Prostate gland (tissue), 2 donors: ENCODE data around the gene SPEM3. TPM values are rescaled to one million over a fixed set of nuclear protein-coding genes. Genes with fewer than 3 reads are reported as not detected.

Experiments
- DNase-seq: peaks from one replicate; pipeline ENCODE4 v3.0.0-alpha.2; 2019; ENCODE audit warnings: low spot score
- H3K27ac ChIP-seq, 2 donors: fragments of 200-600 bp; sonication (generic); 2 replicates each; pipeline ENCODE4 v1.5.1; 2017 to 2019
- H3K27me3 ChIP-seq: fragments of 200-600 bp; sonication (generic); replicated peaks from 2 replicates; pipeline ENCODE4 v1.5.1; 2019; ENCODE audit not compliant: insufficient read depth
- H3K36me3 ChIP-seq, 2 donors: fragments of 200-600 bp; sonication (generic); 1 replicate in 1 of 2; 2 replicates in 1 of 2; pipeline versions ENCODE4 v1.5.1 to v1.8.1; 2017 to 2019
- H3K4me1 ChIP-seq: fragments of 200-600 bp; sonication (generic); replicated peaks from 2 replicates; pipeline ENCODE4 v1.5.1; 2019
- H3K4me3 ChIP-seq, 2 donors: fragments of 200-600 bp; sonication (generic); 2 replicates each; pipeline ENCODE4 v1.5.1; 2017 to 2019
- H3K9me3 ChIP-seq: fragments of 200-600 bp; sonication (generic); 2 replicates; pipeline ENCODE4 v1.5.1; 2017
- CTCF ChIP-seq, 4 experiments: fragments of 200-600 bp in 2 of 4; fragments of 450-650 bp in 2 of 4; sonication (generic) in 2 of 4; IDR thresholded peaks; 1 replicate in 3 of 4; 2 replicates in 1 of 4; pipeline ENCODE4 v1.5.1; 2016 to 2019; ENCODE audit warnings: antibody characterized with exemption in 4 of 4, mild to moderate bottlenecking in 2 of 4, moderate library complexity in 2 of 4
- POLR2A ChIP-seq: fragments of 450-650 bp; IDR thresholded peaks from one replicate; pipeline ENCODE4 v1.6.1; 2016; ENCODE audit warnings: antibody characterized with exemption, mild to moderate bottlenecking
- POLR2AphosphoS5 ChIP-seq: sonication (generic); formaldehyde crosslinking; IDR thresholded peaks from one replicate; pipeline ENCODE4 v1.6.1; 2017; ENCODE audit warnings: antibody characterized with exemption
- WGBS: methylation state at CpG from one replicate; pipeline ENCODE4 v1.1.5; 2018; 5-methylcytosine and 5-hydroxymethylcytosine counted together
- intact Hi-C: fragments of 100-400 bp; cut with DNase I; formaldehyde crosslinking; loops from one replicate; pipeline ENCODE4 v1.14.2; 2022
- total RNA-seq, 2 donors: library from RNA; depleted of rRNA; stranded (reverse); fragments of >200 nt; gene quantifications; one replicate each; pipeline ENCODE4 v1.1.0, GENCODE V29; 2016

Gene SPEM3
- total RNA-seq, 2 donors from 2014 or later: 0.09 to 0.11 TPM

- TF ChIP-seq CTCF (IDR thresholded peaks at IDR 0.05) (no peak), POLR2AphosphoS5 (no peak), POLR2A (no peak)
- DNase-seq: no peak
- H3K27me3 ChIP-seq: no peaks in the 10 kb centered on the region
- WGBS: 17% methylated on average over 38 of the region's 51 CpGs
- no peaks in the 10 kb centered on the region for H3K36me3 ChIP-seq
- no peaks in the 10 kb centered on the region for H3K9me3 ChIP-seq
- H3K27ac ChIP-seq: no peak within 1 kb of the TSS
- intact Hi-C loops: no loop called here
- H3K4me1 ChIP-seq: peaks cover 2% of the 10 kb centered on the region
- H3K4me3 ChIP-seq: peak within 1 kb of the TSS in 1 of 2 donors; percentile 6
These were observed 16.3 kb downstream of the SPEM3 start, which contains the start of gene CHRNB1 for GRCh38 chr17:7444682-7445618. Gene CHRNB1 (plus strand): TSS chr17:7445061. CDS start chr17:7445128, 67 bp downstream.

DNA sequence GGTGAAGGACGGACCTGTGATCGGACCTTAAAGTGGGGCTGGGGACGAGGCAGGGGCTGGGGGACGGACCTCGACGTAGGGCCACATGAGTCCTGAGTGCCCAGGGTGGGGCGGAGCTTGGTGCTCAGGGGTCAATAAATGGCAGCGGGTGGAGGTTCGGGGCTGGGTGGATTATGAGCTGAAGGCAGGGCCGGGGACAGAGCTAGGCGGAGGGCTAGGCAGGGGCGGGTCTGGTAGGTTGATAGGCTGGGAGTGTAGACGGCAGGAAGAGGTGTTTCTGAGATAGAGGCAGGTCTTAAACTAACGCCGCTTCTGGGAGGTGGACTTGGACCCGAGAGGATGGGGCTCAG, 16.9 kb downstream of the SPEM3 start:
- no peak for DNase-seq
- intact Hi-C loops: no loop called here
- no peak for TF ChIP-seq POLR2A
- no peak for TF ChIP-seq CTCF (IDR thresholded peaks at IDR 0.05)
- no peak for TF ChIP-seq POLR2AphosphoS5
- Histone ChIP-seq H3K27ac (no peak overlapping the region), H3K4me3 (no peak overlapping the region), H3K9me3 (no peaks in the 10 kb centered on the region), H3K36me3 (no peaks in the 10 kb centered on the region), H3K27me3 (no peaks in the 10 kb centered on the region), H3K4me1 (no peaks in the 10 kb centered on the region)
- WGBS: 12% methylated on average over 16 of the region's 16 CpGs

- no peak overlapping the region for H3K4me3 ChIP-seq
- WGBS: 86% methylated on average over 7 of the region's 7 CpGs
- intact Hi-C loops: no loop called here
- no peaks in the 10 kb centered on the region for H3K27me3 ChIP-seq
- H3K36me3 ChIP-seq: no peaks in the 10 kb centered on the region
- no peak overlapping the region for H3K27ac ChIP-seq
- no peak for DNase-seq
- no peaks in the 10 kb centered on the region for H3K9me3 ChIP-seq
- TF ChIP-seq POLR2A (no peak), CTCF (IDR thresholded peaks at IDR 0.05) (no peak), POLR2AphosphoS5 (no peak)
- no peaks in the 10 kb centered on the region for H3K4me1 ChIP-seq
These were observed 19.8 kb downstream of the SPEM3 start for GRCh38 chr17:7448461-7448860.

- Histone ChIP-seq H3K4me1 (no peaks in the 10 kb centered on the region), H3K9me3 (no peaks in the 10 kb centered on the region), H3K27ac (no peak overlapping the region), H3K27me3 (no peaks in the 10 kb centered on the region), H3K4me3 (no peak overlapping the region), H3K36me3 (peaks cover 0 to 5% of the 10 kb centered on the region in 2 donors)
- no peak for DNase-seq
- TF ChIP-seq POLR2A: no peak
- intact Hi-C loops: no loop called here
- 73% methylated on average over 3 of the region's 3 CpGs for WGBS
These were observed 31.4 kb downstream of the SPEM3 start for GRCh38 chr17:7459961-7460545.

- Histone ChIP-seq H3K9me3 (no peaks in the 10 kb centered on the region), H3K27ac (no peak overlapping the region)
- intact Hi-C loops: no loop called here
These were observed 32.4 kb downstream of the SPEM3 start for GRCh38 chr17:7460850-7461660.

More at GRCh38 chr17:7460850-7461660, 32.4 kb downstream of the SPEM3 start:
- H3K4me1 ChIP-seq: no peaks in the 10 kb centered on the region
- no peak overlapping the region for H3K4me3 ChIP-seq
- no peak for DNase-seq
- H3K36me3 ChIP-seq: peaks cover 0 to 5% of the 10 kb centered on the region in 2 donors
- 90% methylated on average over 7 of the region's 7 CpGs for WGBS
- TF ChIP-seq POLR2A (no peak), POLR2AphosphoS5 (no peak), CTCF (IDR thresholded peaks at IDR 0.05) (no peak)
- H3K27me3 ChIP-seq: no peaks in the 10 kb centered on the region
